Epithelial cell of esophagus (primary cell): ENCODE results near the gene DDX20.

Experiments used
- DNase-seq: peaks from one replicate; pipeline ENCODE4 v3.0.0; 2010; ENCODE audit warnings: low read depth
- H3K4me3 ChIP-seq: 2 replicates; pipeline ENCODE4 v1.5.1; 2011; ENCODE audit warnings: mild to moderate bottlenecking, low read length, control low read depth
- TF ChIP-seq, protein P1 (sequence below): IDR thresholded peaks from 2 replicates; pipeline ENCODE4 v1.5.1; 2011; ENCODE audit warnings: low read depth, mild to moderate bottlenecking, low read length, control low read depth, inconsistent platforms; ENCODE audit not compliant: insufficient read depth; ENCODE audit errors: missing control alignments

The DDX20 gene

DNA sequence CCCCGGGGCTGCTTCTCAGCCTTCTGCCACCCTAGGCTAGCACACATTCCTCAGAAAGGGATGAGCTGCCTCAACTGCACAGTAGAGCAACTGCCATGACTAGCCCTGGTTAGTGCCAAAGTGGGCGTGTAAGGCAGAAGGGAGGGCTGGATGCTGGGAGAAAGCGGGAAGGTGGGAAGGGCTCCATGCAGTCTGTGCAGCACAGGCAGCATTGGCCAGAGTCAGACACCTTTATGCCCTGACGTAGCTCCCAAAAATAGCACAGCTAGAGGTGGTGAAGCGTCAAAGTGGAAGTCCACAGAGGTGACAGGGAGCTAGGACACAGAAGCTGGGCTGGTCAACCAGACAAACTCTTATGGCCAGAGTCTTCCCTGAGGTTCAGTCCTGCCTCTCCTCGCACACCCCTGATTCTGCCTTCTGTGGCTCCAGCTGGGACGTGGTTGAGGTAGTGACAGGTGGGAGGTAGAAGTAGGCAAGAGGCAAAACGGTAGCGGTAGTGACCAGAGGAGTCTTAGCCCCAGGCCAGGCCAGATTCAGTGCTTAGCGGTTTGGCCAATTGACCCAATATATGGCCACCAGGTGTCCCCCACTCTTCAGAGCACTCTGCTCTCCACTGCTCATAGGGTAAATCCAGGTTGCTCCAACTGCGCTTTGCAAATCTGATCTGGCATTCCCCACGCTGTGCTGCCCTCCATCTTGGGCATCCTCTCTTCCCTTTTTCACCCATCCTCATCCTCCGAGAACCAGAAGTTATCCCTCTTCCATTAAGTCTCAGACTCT, 45.6 kb downstream of the DDX20 start:
- DNase-seq = no peak
- TF ChIP-seq, protein P1, sequence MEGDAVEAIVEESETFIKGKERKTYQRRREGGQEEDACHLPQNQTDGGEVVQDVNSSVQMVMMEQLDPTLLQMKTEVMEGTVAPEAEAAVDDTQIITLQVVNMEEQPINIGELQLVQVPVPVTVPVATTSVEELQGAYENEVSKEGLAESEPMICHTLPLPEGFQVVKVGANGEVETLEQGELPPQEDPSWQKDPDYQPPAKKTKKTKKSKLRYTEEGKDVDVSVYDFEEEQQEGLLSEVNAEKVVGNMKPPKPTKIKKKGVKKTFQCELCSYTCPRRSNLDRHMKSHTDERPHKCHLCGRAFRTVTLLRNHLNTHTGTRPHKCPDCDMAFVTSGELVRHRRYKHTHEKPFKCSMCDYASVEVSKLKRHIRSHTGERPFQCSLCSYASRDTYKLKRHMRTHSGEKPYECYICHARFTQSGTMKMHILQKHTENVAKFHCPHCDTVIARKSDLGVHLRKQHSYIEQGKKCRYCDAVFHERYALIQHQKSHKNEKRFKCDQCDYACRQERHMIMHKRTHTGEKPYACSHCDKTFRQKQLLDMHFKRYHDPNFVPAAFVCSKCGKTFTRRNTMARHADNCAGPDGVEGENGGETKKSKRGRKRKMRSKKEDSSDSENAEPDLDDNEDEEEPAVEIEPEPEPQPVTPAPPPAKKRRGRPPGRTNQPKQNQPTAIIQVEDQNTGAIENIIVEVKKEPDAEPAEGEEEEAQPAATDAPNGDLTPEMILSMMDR = no peak
- no peak overlapping the region for H3K4me3 ChIP-seq

DNA sequence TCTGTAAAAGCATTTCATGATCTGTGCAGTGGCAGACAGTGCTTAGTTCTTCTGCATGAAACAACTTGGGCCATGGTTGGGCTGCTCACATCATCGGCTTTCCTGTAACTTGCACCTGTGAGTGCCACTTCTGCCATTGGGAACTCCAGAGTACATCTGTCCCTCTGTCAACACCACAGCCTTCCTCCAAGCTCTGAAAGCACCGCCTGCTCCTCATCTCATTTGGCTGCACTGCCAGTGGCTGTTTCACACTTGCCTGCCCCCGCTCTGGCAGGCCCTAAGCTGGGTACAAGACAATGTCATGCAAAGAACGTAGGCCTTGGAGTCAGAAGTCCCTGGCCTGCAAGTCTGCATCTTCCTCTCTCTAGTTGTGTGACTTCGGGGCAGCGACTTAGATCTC, 46.4 kb downstream of the DDX20 start:
- TF ChIP-seq, protein P1 = no peak

DNA sequence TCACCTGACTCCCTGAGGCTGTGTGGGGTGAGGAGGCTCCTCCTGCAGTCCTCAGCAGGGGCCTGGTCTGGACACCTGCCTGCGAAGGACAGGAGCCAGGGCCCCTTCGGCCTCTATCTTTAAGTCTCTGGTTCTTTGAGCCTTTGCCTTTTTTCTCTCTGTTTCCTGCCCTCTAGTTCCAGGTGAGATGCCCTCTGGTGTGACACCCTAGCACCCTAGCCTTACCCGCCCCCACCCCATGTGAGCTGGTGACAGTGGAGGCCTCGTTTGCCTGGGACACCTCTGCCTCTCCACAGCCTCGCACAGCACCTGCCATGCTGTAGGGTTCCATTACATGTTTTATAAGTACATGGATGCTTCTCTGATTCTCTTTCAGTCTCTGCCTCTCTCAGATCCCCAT, 47.3 kb downstream of the DDX20 start:
- no peak for DNase-seq
- TF ChIP-seq, protein P1 = no peak
- H3K4me3 ChIP-seq = no peak overlapping the region

More for the DNA sequence above, 46.4 kb downstream of the DDX20 start:
- DNase-seq = no peak
- H3K4me3 ChIP-seq = no peak overlapping the region

DNA sequence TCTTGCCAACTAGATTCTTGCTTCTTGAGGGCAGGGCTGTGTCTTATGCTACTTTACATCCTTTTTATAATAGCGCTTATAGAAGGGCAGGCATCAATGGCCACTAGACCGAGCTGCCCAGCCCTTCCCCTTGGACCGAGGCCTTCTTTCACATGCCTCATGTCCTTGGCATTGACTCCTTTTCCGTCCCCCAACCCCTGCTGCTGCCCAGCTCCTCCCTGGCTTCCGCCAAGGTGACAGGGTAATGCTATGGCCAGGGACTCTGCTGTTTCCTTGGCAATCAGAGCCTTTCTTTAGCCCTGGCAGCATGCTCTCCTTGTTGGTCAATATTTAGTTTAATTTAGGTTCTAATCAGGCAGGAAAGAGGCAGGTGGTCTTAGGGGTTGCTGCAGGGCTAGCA, 48.2 kb downstream of the DDX20 start:
- no peak overlapping the region for H3K4me3 ChIP-seq
- DNase-seq = no peak
- TF ChIP-seq, protein P1 = no peak

DNA sequence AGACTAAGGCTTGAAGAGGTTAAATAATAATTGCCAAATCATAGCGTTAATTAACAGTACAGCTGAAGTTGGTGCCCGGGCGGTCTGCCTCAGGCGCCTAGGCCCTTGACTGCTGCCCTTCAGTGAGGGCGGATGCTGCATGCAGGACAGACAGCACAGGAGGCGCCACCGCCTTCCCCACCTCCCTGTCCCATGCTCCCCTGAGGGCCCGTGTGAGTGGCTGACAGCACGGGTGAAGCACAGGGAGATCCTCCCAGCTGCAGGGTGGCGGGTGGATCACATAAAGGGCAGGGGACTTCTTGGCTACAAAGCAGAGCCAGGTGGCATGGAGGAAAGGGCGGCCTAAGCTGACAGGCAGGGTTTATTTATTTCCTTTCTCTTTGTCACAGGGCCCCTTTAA, 49.1 kb downstream of the DDX20 start:
- TF ChIP-seq, protein P1 = no peak
- DNase-seq = no peak

DNA sequence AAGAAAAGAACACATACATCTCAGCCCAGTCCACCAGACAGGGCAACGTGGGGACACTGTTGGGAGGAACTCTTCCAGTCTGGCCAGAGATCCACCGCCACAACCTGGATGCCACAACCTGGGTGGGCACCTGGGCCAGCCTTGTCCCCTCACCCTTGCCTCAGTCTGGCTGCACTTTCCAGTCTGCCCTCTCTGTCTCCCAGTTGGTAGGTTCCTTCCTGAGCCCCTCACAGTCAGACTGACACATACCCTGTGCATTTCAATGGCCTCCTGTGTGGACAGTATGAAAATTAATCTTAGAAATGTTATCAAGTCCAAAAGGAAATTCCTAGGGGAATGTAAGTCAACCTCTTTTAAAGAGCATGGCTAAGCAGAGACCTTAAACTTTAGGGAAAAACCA, 49.5 kb downstream of the DDX20 start:
- TF ChIP-seq, protein P1 = no peak
- DNase-seq = no peak
- no peak overlapping the region for H3K4me3 ChIP-seq

More for the DNA sequence above, 49.1 kb downstream of the DDX20 start:
- no peak overlapping the region for H3K4me3 ChIP-seq

DNA sequence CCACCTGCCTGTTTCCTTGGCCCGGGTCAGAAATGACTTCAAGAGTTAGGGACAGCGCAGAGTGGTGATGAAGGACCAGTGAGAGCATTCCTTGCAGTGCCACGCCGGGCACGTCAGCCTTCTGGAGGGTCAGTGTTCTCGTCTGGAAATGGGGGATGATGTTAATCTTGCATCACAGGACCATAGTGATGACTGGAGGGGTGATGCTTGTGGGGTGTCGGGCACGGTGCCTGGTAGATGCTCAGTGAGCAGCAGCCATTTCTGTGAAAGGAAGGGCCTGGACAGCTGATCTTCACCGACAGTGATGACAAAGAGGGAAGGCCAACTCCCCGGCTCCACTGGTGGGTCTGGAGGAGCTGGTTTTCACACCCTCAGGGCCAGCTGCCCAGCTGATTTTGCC, 56.2 kb downstream of the DDX20 start:
- no peak for DNase-seq
- no peak overlapping the region for H3K4me3 ChIP-seq
- TF ChIP-seq, protein P1 = no peak
